Fibroblast of villous mesenchyme (primary cell): Measurements from ENCODE around the gene C7orf33. TPM values are rescaled to one million over a fixed set of nuclear protein-coding genes. Genes with fewer than 3 reads are reported as not detected.

Source experiments
- total RNA-seq: library from RNA; depleted of rRNA; stranded (reverse); fragments of >200 nt; gene quantifications from 2 replicates; pipeline ENCODE4 v1.2.3, GENCODE V29; 2012

Gene C7orf33
- total RNA-seq, 1 donor, result not detected

Other genes starting within 250 kb of the C7orf33 start
- 41.9 and 61.7 TPM in 2 replicates for gene CUL1, start 108.1 kb downstream of the C7orf33 start, total RNA-seq